SK-N-SH treated with all-trans-retinoic acid at 6 μM for 48 hours (cell line): ENCODE data around the gene ZCCHC14.

Experiments used
- ATAC-seq: fragments of 200-7000 bp; cut with Tn5 transposase; 3 replicates; pipeline ENCODE4 v1.9.1; 2020; ENCODE audit warnings: mild to moderate bottlenecking, moderate library complexity
- ARNTL ChIP-seq: fragments of 450-650 bp; formaldehyde crosslinking; IDR thresholded peaks from 2 replicates; pipeline ENCODE4 v1.5.0; 2020; ENCODE audit warnings: low read depth, mild to moderate bottlenecking, moderate library complexity, borderline replicate concordance
- BACH2 ChIP-seq: fragments of 250-450 bp; sonication (Bioruptor Pico); IDR thresholded peaks from 2 replicates; pipeline ENCODE4 v1.9.0; 2021; ENCODE audit warnings: mild to moderate bottlenecking, borderline replicate concordance
- CREB5 ChIP-seq: fragments of 250-450 bp; sonication (Bioruptor Pico); IDR thresholded peaks from 2 replicates; pipeline ENCODE4 v1.5.1; 2020; ENCODE audit warnings: low read depth, mild to moderate bottlenecking, moderate library complexity
- CSDC2 ChIP-seq: fragments of 250-450 bp; sonication (Bioruptor Pico); IDR thresholded peaks from 2 replicates; pipeline ENCODE4 v1.5.0; 2020; ENCODE audit warnings: mild to moderate bottlenecking, moderate library complexity
- ESRRG ChIP-seq: fragments of 250-450 bp; sonication (Bioruptor Pico); IDR thresholded peaks from 2 replicates; pipeline ENCODE4 v1.6.1; 2021; ENCODE audit warnings: mild to moderate bottlenecking
- GLIS3 ChIP-seq: fragments of 250-450 bp; sonication (Bioruptor Pico); IDR thresholded peaks from 2 replicates; pipeline ENCODE4 v1.5.0; 2020; ENCODE audit warnings: mild to moderate bottlenecking, moderate library complexity
- ISL1 ChIP-seq: fragments of 250-450 bp; sonication (Bioruptor Pico); IDR thresholded peaks from 2 replicates; pipeline ENCODE4 v2.1.2; 2022; ENCODE audit warnings: mild to moderate bottlenecking, moderate library complexity
- OSR1 ChIP-seq: fragments of 250-450 bp; sonication (Bioruptor Pico); IDR thresholded peaks from 2 replicates; pipeline ENCODE4 v1.8.0; 2022; ENCODE audit warnings: moderate library complexity, mild to moderate bottlenecking, inconsistent platforms
- PATZ1 ChIP-seq: fragments of 250-450 bp; sonication (Bioruptor Pico); IDR thresholded peaks from 2 replicates; pipeline ENCODE4 v1.8.0; 2020; ENCODE audit warnings: mild to moderate bottlenecking, moderate library complexity, borderline replicate concordance
- POU6F1 ChIP-seq: fragments of 250-450 bp; sonication (Bioruptor Pico); IDR thresholded peaks from 2 replicates; pipeline ENCODE4 v1.8.0; 2021; ENCODE audit warnings: low read depth, mild to moderate bottlenecking, moderate library complexity, borderline replicate concordance
- PPARA ChIP-seq: fragments of 250-450 bp; sonication (Bioruptor Pico); IDR thresholded peaks from 2 replicates; pipeline ENCODE4 v1.5.0; 2020; ENCODE audit warnings: mild to moderate bottlenecking, borderline replicate concordance
- RARB ChIP-seq: fragments of 250-450 bp; sonication (Bioruptor Pico); IDR thresholded peaks from 2 replicates; pipeline ENCODE4 v1.8.0; 2021; ENCODE audit warnings: mild to moderate bottlenecking, moderate library complexity
- SNAI2 ChIP-seq: fragments of 250-450 bp; sonication (Bioruptor Pico); IDR thresholded peaks from 2 replicates; pipeline ENCODE4 v1.5.0; 2020; ENCODE audit warnings: mild to moderate bottlenecking, moderate library complexity
- TCF4 ChIP-seq: fragments of 250-450 bp; sonication (Bioruptor Pico); IDR thresholded peaks from 2 replicates; pipeline ENCODE4 v1.8.0; 2021; ENCODE audit warnings: mild to moderate bottlenecking, moderate library complexity, borderline replicate concordance
- TOX ChIP-seq: fragments of 250-450 bp; sonication (Bioruptor Pico); IDR thresholded peaks from 2 replicates; pipeline ENCODE4 v1.8.0; 2021; ENCODE audit warnings: mild to moderate bottlenecking, moderate library complexity, borderline replicate concordance
- TSHZ2 ChIP-seq: fragments of 250-450 bp; sonication (Bioruptor Pico); IDR thresholded peaks from 2 replicates; pipeline ENCODE4 v1.5.0; 2020; ENCODE audit warnings: mild to moderate bottlenecking, moderate library complexity
- ZC3H10 ChIP-seq: fragments of 250-450 bp; sonication (Bioruptor Pico); IDR thresholded peaks from 2 replicates; pipeline ENCODE4 v1.5.1; 2021; ENCODE audit warnings: mild to moderate bottlenecking, moderate library complexity
- ZFP3 ChIP-seq: fragments of 250-450 bp; sonication (Bioruptor Pico); IDR thresholded peaks from 2 replicates; pipeline ENCODE4 v1.5.0; 2020; ENCODE audit warnings: mild to moderate bottlenecking, moderate library complexity
- ZFP30 ChIP-seq: fragments of 450-650 bp; formaldehyde crosslinking; IDR thresholded peaks from 2 replicates; pipeline ENCODE4 v1.5.0; 2022; ENCODE audit warnings: mild to moderate bottlenecking, moderate library complexity
- ZNF565 ChIP-seq: fragments of 450-650 bp; formaldehyde crosslinking; conservative IDR thresholded peaks from 2 replicates; pipeline ENCODE4 v1.5.0; 2020; ENCODE audit warnings: low read depth, mild to moderate bottlenecking, moderate library complexity
- ZNF70 ChIP-seq: fragments of 450-650 bp; formaldehyde crosslinking; IDR thresholded peaks from 2 replicates; pipeline ENCODE4 v1.5.0; 2020; ENCODE audit warnings: mild to moderate bottlenecking, moderate library complexity
- ZNF8 ChIP-seq: fragments of 450-650 bp; formaldehyde crosslinking; IDR thresholded peaks from 2 replicates; pipeline ENCODE4 v1.5.0; 2020; ENCODE audit warnings: mild to moderate bottlenecking, moderate library complexity

ZCCHC14 gene

GRCh38 chr16:87465879-87466278 is 26.9 kb downstream of the ZCCHC14 start:
- TF ChIP-seq SNAI2 (CRISPR knock-in tag): no peak
- TF ChIP-seq ESRRG: no peak
- TF ChIP-seq RARB (CRISPR knock-in tag): no peak
- no peak for TF ChIP-seq ZC3H10 (CRISPR knock-in tag)
- TF ChIP-seq ZNF8 (CRISPR knock-in tag): no peak
- TF ChIP-seq ZFP3 (CRISPR knock-in tag): no peak
- no peak for TF ChIP-seq ZNF565 (CRISPR knock-in tag)
- no peak for TF ChIP-seq TSHZ2 (CRISPR knock-in tag)
- no peak for TF ChIP-seq ZNF70
- no peak for TF ChIP-seq TCF4 (CRISPR knock-in tag)
- no peak for TF ChIP-seq ZFP30 (CRISPR knock-in tag)
- TF ChIP-seq BACH2 (CRISPR knock-in tag): no peak
- no peak for TF ChIP-seq GLIS3 (CRISPR knock-in tag)
- no peak for ATAC-seq

- peak; percentile 84 for ATAC-seq
- no peak for TF ChIP-seq CREB5 (CRISPR knock-in tag)
- no peak for TF ChIP-seq ISL1 (CRISPR knock-in tag)
- no peak for TF ChIP-seq PATZ1
- TF ChIP-seq CSDC2 (CRISPR knock-in tag): no peak
- TF ChIP-seq GLIS3 (CRISPR knock-in tag): no peak
- TF ChIP-seq ARNTL (CRISPR knock-in tag): no peak
- no peak for TF ChIP-seq OSR1
- no peak for TF ChIP-seq TSHZ2 (CRISPR knock-in tag)
These were observed 27.5 kb downstream of the ZCCHC14 start for GRCh38 chr16:87465306-87465705.

- TF ChIP-seq CREB5 (CRISPR knock-in tag) (no peak), BACH2 (CRISPR knock-in tag) (no peak), TOX (CRISPR knock-in tag) (no peak), ZNF565 (CRISPR knock-in tag) (no peak), PATZ1 (no peak), ZFP3 (CRISPR knock-in tag) (no peak), OSR1 (no peak), ZNF70 (no peak), ESRRG (no peak), POU6F1 (CRISPR knock-in tag) (no peak), ARNTL (CRISPR knock-in tag) (no peak), PPARA (CRISPR knock-in tag) (no peak), ZC3H10 (CRISPR knock-in tag) (no peak), RARB (CRISPR knock-in tag) (no peak)
- peak; percentile 66 for ATAC-seq
These were observed 28.0 kb downstream of the ZCCHC14 start for GRCh38 chr16:87464691-87465300.
